Calu3 (cell line): ENCODE results near the gene VOPP1. TPM values are rescaled to one million over a fixed set of nuclear protein-coding genes. Genes with fewer than 3 reads are reported as not detected.
"Not testable (repeated sequence)": the region's sequence is repeated elsewhere in the genome, so short reads cannot be mapped to it uniquely, and the experiment has no call there.

ENCODE experiments used
- BruUV-seq: library from RNA; stranded (reverse); fragments of 400-500 nt; replicated peaks from 2 replicates; lab custom pipeline; 2021; lab: Mats Ljungman, UMichigan
- CTCF ChIA-PET: fragments of 300-600 bp; sonication (Branson Sonifier 250); formaldehyde crosslinking; loops from one replicate; lab custom pipeline; 2022; ENCODE audit warnings: antibody characterized with exemption; lab: Charles Lee
- DNase-seq: peaks from one replicate; pipeline ENCODE4 v3.0.0; 2022
- H3K27ac Mint-ChIP-seq: one replicate; pipeline ENCODE4 v1.8.0; 2022; ENCODE audit warnings: mixed read lengths; ENCODE audit not compliant: unreplicated experiment
- H3K27me3 Mint-ChIP-seq: one replicate; pipeline ENCODE4 v1.8.0; 2022; ENCODE audit warnings: mixed read lengths; ENCODE audit not compliant: unreplicated experiment
- H3K36me3 Mint-ChIP-seq: one replicate; pipeline ENCODE4 v1.8.0; 2022; ENCODE audit warnings: mild to moderate bottlenecking, moderate library complexity, mixed read lengths; ENCODE audit not compliant: insufficient read depth, unreplicated experiment
- H3K4me1 Mint-ChIP-seq: one replicate; pipeline ENCODE4 v1.8.0; 2022; ENCODE audit warnings: mild to moderate bottlenecking, low read depth, mixed read lengths; ENCODE audit not compliant: unreplicated experiment
- H3K4me3 Mint-ChIP-seq: one replicate; pipeline ENCODE4 v1.8.0; 2022; ENCODE audit warnings: mild to moderate bottlenecking, low read depth, moderate library complexity, mixed read lengths; ENCODE audit not compliant: unreplicated experiment
- H3K9me3 Mint-ChIP-seq: one replicate; pipeline ENCODE4 v1.8.0; 2022; ENCODE audit warnings: low read depth, mixed read lengths; ENCODE audit not compliant: unreplicated experiment
- intact Hi-C: fragments of 100-400 bp; cut with micrococcal nuclease; formaldehyde crosslinking; loops from one replicate; pipeline ENCODE4 v1.10.0; 2022; ENCODE audit not compliant: unreplicated experiment
- total RNA-seq: library from RNA; stranded (reverse); gene quantifications from 2 replicates; pipeline ENCODE4 v1.2.3, GENCODE V29; 2022
- TF ChIP-seq, protein P1 (sequence below): fragments of 200-600 bp; IDR thresholded peaks from one replicate; pipeline ENCODE4 v1.8.0; 2022; ENCODE audit warnings: antibody characterized with exemption; ENCODE audit not compliant: unreplicated experiment

Gene VOPP1
- total RNA-seq, 1 experiment from 2014 or later, result 128 TPM

DNA sequence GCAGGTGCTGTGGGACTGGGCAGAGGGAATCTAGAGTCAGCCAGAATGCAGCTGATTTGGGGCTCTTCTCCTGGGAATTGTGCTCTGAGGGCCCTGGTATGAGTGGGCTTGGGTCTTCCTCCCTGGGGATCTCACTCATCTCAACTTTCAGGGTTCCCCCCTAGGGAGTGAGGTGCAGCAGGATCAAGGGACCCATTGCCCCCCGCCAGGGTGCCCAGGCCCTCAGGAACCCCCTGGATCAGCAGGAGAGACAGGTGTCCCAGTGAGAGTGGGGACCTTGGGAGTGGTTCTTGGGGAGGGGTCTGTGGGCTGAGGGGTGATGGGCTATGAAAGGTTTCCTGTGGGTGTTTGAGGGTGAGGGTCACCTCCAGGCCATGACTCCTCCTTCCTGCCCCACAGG is 17.6 kb upstream of the VOPP1 start:
- Mint-ChIP-seq H3K9me3 (no peaks in the 10 kb centered on the region), H3K4me3 (no peak overlapping the region), H3K36me3 (no peaks in the 10 kb centered on the region), H3K27ac (no peak overlapping the region), H3K4me1 (no peaks in the 10 kb centered on the region), H3K27me3 (peaks cover 81% of the 10 kb centered on the region)
- CTCF ChIA-PET, result no interaction called here
- no TSS peak for BruUV-seq
- no peak for DNase-seq
- TF ChIP-seq, protein P1, sequence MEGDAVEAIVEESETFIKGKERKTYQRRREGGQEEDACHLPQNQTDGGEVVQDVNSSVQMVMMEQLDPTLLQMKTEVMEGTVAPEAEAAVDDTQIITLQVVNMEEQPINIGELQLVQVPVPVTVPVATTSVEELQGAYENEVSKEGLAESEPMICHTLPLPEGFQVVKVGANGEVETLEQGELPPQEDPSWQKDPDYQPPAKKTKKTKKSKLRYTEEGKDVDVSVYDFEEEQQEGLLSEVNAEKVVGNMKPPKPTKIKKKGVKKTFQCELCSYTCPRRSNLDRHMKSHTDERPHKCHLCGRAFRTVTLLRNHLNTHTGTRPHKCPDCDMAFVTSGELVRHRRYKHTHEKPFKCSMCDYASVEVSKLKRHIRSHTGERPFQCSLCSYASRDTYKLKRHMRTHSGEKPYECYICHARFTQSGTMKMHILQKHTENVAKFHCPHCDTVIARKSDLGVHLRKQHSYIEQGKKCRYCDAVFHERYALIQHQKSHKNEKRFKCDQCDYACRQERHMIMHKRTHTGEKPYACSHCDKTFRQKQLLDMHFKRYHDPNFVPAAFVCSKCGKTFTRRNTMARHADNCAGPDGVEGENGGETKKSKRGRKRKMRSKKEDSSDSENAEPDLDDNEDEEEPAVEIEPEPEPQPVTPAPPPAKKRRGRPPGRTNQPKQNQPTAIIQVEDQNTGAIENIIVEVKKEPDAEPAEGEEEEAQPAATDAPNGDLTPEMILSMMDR, result no peak
- intact Hi-C loops, result no loop called here

DNA sequence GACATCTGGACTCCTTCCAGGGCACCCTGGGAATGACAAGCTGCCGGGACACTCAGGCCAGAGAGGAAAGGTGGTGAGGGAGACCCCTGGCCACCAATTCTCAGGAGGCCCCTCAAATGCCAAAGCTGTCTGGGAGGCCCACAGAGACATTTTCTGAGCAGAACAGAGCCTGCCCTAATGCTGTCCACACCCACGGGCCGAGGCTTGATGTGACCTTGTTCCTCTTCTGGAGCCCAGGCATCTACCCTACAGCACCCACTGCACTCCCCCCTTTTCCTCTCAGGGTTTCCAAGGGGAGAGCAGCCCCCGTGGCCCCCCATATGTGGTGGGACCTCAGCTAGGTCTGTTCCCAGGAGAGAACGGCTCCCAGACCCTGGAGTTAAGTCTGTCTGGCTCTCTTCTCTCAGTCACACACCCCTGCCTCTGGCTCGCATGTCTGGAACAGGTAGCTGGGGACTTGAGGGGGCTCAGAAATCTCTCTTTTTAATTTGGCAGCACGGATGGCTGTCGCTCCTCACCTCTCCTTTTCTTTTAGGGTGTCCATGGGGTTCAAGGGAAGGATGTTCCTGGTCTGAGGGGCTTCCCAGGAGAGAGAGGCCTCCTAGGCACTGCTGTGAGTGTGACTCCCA is 16.8 kb upstream of the VOPP1 start:
- Mint-ChIP-seq H3K4me1 (no peaks in the 10 kb centered on the region), H3K27me3 (peaks cover 73% of the 10 kb centered on the region), H3K4me3 (no peak overlapping the region), H3K36me3 (no peaks in the 10 kb centered on the region), H3K9me3 (no peaks in the 10 kb centered on the region), H3K27ac (no peak overlapping the region)
- TF ChIP-seq, protein P1, result no peak
- no peak for DNase-seq
- CTCF ChIA-PET, result interaction anchor here (1.0 to 1.1 kb wide), 2 partner anchors 24 to 42 kb away, joined by 3 read pairs; no protein-coding TSS in a partner anchor
- no TSS peak for BruUV-seq
- intact Hi-C loops, result no loop called here

DNA sequence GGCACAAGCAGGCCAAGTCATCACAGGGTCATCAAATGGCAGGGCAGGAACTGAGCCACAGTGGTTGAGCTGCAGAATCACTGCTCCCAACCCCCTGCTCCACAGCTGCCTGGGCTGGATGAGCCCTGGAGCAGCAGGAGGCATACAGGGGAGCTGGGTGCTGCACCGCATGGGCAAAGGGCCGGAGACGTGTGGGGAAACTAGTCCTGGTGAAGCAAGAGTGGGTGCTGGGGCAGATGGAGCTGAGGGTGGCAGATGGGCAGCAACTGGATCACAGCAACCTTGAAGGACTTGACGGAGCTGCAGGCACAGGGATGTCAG is 16.0 kb upstream of the VOPP1 start:
- Mint-ChIP-seq H3K9me3 (peaks cover 1% of the 10 kb centered on the region), H3K4me3 (no peak overlapping the region), H3K4me1 (no peaks in the 10 kb centered on the region), H3K27ac (no peak overlapping the region), H3K36me3 (no peaks in the 10 kb centered on the region), H3K27me3 (peaks cover 72% of the 10 kb centered on the region)
- no peak for DNase-seq
- intact Hi-C loops, result no loop called here
- BruUV-seq, result no TSS peak
- TF ChIP-seq, protein P1, result no peak
- CTCF ChIA-PET, result interaction anchor here (1.0 to 1.1 kb wide), 2 partner anchors 23 to 41 kb away, joined by 3 read pairs; no protein-coding TSS in a partner anchor

DNA sequence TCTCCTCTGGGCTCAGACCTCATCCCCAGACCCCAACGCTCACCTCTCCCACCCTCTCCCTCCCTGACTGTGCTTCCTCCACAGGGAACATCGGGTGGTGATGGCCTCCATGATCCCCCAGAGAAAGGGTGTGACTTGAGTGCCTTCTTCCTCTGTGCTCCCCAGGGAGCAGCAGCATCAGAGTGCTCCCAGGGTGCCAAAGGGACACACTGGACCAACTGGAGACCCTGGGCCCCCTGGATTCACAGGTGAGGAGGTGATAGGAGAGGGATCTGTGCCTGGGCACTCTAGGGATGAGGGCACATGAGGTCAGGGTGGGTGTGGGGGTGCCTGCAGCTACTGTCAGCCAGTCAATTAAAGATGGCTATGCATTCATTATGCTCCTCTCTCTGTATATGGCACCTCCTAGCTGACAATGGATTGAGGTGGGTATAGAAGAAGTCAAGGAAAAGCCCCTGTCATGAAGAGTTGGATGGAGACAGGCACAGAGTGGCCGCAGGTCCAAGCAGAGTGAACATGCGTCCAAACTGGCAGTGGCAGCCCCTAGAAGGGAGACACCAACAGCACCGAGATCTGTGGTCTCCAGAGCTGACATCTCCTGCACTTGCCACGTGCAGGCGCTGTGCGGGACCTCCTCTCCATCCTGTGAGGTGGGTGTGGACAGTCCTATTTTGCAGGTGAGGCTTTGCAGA is 15.5 kb upstream of the VOPP1 start:
- DNase-seq, result no peak
- no peaks in the 10 kb centered on the region for H3K4me1 Mint-ChIP-seq
- TF ChIP-seq, protein P1, result no peak
- H3K36me3 Mint-ChIP-seq, result no peaks in the 10 kb centered on the region
- intact Hi-C loops, result no loop called here
- peaks cover 73% of the 10 kb centered on the region for H3K27me3 Mint-ChIP-seq
- H3K27ac Mint-ChIP-seq, result no peak overlapping the region
- H3K4me3 Mint-ChIP-seq, result no peak overlapping the region
- peaks cover 3% of the 10 kb centered on the region for H3K9me3 Mint-ChIP-seq
- CTCF ChIA-PET, result interaction anchor here (1.0 to 1.1 kb wide), 2 partner anchors 22 to 41 kb away, joined by 3 read pairs; no protein-coding TSS in a partner anchor
- no TSS peak for BruUV-seq

DNA sequence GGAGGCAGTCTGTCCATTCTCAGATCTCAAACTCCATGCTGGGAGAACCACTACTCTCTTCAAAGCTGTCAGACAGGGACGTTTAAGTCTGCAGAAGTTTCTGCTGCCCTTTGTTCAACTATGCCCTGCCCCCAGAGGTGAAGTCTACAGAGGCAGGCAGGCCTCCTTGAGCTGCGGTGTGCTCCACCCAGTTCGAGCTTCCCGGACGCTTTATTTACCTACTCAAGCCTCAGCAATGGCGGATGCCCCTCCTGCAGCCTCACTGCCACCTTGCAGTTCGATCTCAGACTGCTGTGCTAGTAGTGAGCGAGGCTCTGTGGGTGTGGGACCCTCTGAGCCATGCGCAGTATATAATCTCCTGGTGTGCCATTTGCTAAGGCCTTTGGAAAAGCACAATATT is 10.4 kb upstream of the VOPP1 start:
- DNase-seq, H3K27ac Mint-ChIP-seq, H3K9me3 Mint-ChIP-seq, BruUV-seq, H3K36me3 Mint-ChIP-seq, H3K4me1 Mint-ChIP-seq, intact Hi-C loops, H3K4me3 Mint-ChIP-seq: not testable (repeated sequence)
- CTCF ChIA-PET, result interaction anchor here (1.0 kb wide), 1 partner anchor 10 kb away, joined by 3 read pairs; no protein-coding TSS in a partner anchor
- peaks cover 57% of the 10 kb centered on the region for H3K27me3 Mint-ChIP-seq
